Upper lobe of right lung (tissue), 1 donor: Measurements from ENCODE around the gene CLCN7. TPM values are rescaled to one million over a fixed set of nuclear protein-coding genes. Genes with fewer than 3 reads are reported as not detected.

Source experiments
- ATAC-seq: fragments of 200-7000 bp; cut with Tn5 transposase; one replicate; pipeline ENCODE4 v1.9.1; 2020; ENCODE audit warnings: mild to moderate bottlenecking, moderate library complexity
- DNase-seq: peaks from one replicate; pipeline ENCODE4 v3.0.0-alpha.2; 2020
- H3K27ac ChIP-seq: fragments of 200-600 bp; one replicate; pipeline ENCODE4 v1.8.0; 2022
- H3K27me3 ChIP-seq: fragments of 200-600 bp; one replicate; pipeline ENCODE4 v1.8.0; 2022; ENCODE audit warnings: mild to moderate bottlenecking
- H3K36me3 ChIP-seq: fragments of 200-600 bp; one replicate; pipeline ENCODE4 v1.8.0; 2022
- H3K4me1 ChIP-seq: fragments of 200-600 bp; one replicate; pipeline ENCODE4 v1.8.0; 2022
- H3K4me3 ChIP-seq: fragments of 200-600 bp; one replicate; pipeline ENCODE4 v1.8.0; 2022; ENCODE audit warnings: mild to moderate bottlenecking
- H3K9me3 ChIP-seq: fragments of 200-600 bp; one replicate; pipeline ENCODE4 v1.8.0; 2022
- CTCF ChIP-seq: fragments of 200-600 bp; IDR thresholded peaks from one replicate; pipeline ENCODE4 v1.8.0; 2022; ENCODE audit warnings: antibody characterized with exemption
- intact Hi-C: fragments of 100-400 bp; cut with DNase I; formaldehyde crosslinking; loops from one replicate; pipeline ENCODE4 v1.11.0; 2022
- total RNA-seq: library from RNA; stranded (reverse); fragmentation: NEBNext Ultra II Directional; extraction: Animal tissue kit (Norgen Biotek cat#: 25700); gene quantifications from one replicate; pipeline ENCODE4 v1.2.1, GENCODE V29; 2021
- donor health status: DM: no; HTN: yes; CAD: no; lungs with severe emphysema.

The CLCN7 gene
- total RNA-seq, 1 donor from 2014 or later, result 138 TPM

- ATAC-seq (no peak), DNase-seq (no peak)
Measured at GRCh38 chr16:1403036-1403435, 71.8 kb downstream of the CLCN7 start.

DNA sequence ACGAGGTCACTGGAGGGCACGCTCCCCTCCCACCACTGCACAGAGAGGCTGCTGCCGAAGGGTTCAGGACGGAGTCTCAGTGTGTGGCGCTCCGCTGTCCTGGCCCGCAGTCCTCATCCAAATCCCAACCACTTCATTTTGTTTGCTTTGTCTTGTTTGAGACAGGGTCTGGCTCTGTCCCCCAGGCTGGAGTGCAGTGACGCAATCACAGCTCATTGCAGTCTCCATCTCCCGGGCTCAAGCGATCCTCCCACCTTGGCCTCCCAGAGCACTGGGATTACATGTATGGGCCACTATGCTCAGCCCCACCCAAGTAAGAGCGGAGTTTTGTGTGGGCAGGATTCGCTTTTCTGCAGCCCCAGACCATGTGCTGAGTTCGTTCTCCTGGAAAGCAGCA lies 73.1 kb downstream of the CLCN7 start:
- Histone ChIP-seq H3K4me1 (no peaks in the 10 kb centered on the region), H3K36me3 (peaks cover 63% of the 10 kb centered on the region), H3K9me3 (no peaks in the 10 kb centered on the region), H3K4me3 (no peak overlapping the region), H3K27me3 (no peaks in the 10 kb centered on the region), H3K27ac (no peak overlapping the region)
- no peak for TF ChIP-seq CTCF
- intact Hi-C loops, result no loop called here
- ATAC-seq (no peak), DNase-seq (no peak)

More at GRCh38 chr16:1403036-1403435, 71.8 kb downstream of the CLCN7 start:
- H3K36me3 ChIP-seq, result peaks cover 61% of the 10 kb centered on the region
- H3K27ac ChIP-seq, result no peak overlapping the region
- no peak for TF ChIP-seq CTCF
- H3K4me3 ChIP-seq, result no peak overlapping the region
- peaks cover 6% of the 10 kb centered on the region for H3K4me1 ChIP-seq
- H3K27me3 ChIP-seq, result no peaks in the 10 kb centered on the region
- H3K9me3 ChIP-seq, result no peaks in the 10 kb centered on the region
- intact Hi-C loops, result no loop called here

- DNase-seq (no peak), ATAC-seq (no peak)
- no peaks in the 10 kb centered on the region for H3K27me3 ChIP-seq
- no peak for TF ChIP-seq CTCF
- no peaks in the 10 kb centered on the region for H3K9me3 ChIP-seq
- H3K36me3 ChIP-seq, result peaks cover 57% of the 10 kb centered on the region
- no peak overlapping the region for H3K4me3 ChIP-seq
- H3K27ac ChIP-seq, result no peak overlapping the region
- intact Hi-C loops, result no loop called here
- H3K4me1 ChIP-seq, result no peaks in the 10 kb centered on the region
Measured at GRCh38 chr16:1401061-1401757, 73.6 kb downstream of the CLCN7 start.

DNA sequence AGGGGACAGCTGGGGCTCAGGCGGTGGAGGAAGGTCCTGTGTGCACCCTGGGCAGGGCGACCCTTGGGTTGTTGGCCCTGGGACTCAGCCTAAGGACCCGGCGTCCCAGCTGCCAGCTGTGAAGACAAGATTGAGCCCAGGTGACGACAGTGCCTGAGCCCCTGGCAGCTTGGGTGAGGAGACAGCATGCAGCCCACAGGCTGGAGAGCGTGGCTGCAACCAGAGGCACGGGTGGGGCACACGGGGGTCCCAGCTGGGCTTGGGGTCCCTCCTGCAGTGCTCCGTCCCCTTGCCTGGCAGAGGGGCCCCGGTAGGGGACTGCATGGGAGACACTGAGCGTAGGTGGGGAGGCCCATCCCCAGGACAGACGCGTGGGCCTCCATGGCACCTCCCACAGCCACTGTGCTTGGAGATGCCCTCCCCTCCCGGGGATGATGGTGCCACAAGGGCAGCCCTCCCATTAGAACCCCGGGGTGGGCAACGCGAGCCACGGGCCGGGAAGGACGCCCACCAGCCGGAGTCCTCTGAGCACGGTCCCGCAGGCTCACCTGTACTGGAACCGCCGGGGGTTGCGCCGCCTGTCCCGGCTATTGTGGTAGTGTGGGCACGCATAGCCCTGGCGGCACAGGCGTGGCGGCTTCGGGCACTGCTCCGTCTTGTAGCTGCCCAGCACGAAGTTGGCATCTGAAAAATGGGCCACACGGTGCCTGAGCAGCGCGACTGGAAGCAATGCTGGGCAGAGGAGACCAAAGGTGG lies 75.8 kb downstream of the CLCN7 start:
- Histone ChIP-seq H3K36me3 (peaks cover 67% of the 10 kb centered on the region), H3K27ac (no peak overlapping the region), H3K4me1 (no peaks in the 10 kb centered on the region), H3K9me3 (no peaks in the 10 kb centered on the region), H3K4me3 (no peak overlapping the region), H3K27me3 (no peaks in the 10 kb centered on the region)
- ATAC-seq (peak; percentile 18), DNase-seq (no peak)
- intact Hi-C loops, result no loop called here
- no peak for TF ChIP-seq CTCF

- TF ChIP-seq CTCF, result no peak
- ATAC-seq (no peak), DNase-seq (no peak)
- Histone ChIP-seq H3K27ac (no peak overlapping the region), H3K9me3 (no peaks in the 10 kb centered on the region), H3K4me1 (no peaks in the 10 kb centered on the region), H3K36me3 (peaks cover 68% of the 10 kb centered on the region), H3K4me3 (no peak overlapping the region), H3K27me3 (no peaks in the 10 kb centered on the region)
- intact Hi-C loops, result no loop called here
Measured at GRCh38 chr16:1398351-1398750, 76.5 kb downstream of the CLCN7 start.
